Peyer's patch (tissue), 4 donors: ENCODE results near the gene ITIH4.

Experiments used
- CTCF ChIP-seq, 6 experiments: fragments of 450-650 bp in 4 of 6; fragments of 200-600 bp in 2 of 6; sonication (generic) in 1 of 6; IDR thresholded peaks; one replicate each; pipeline ENCODE4 v1.5.1; 2017 to 2019; ENCODE audit warnings: antibody characterized with exemption in 6 of 6, mild to moderate bottlenecking in 3 of 6, moderate library complexity in 1 of 6
- POLR2A ChIP-seq, 2 donors: fragments of 450-650 bp; IDR thresholded peaks; one replicate each; pipeline ENCODE4 v1.5.1; 2017; ENCODE audit warnings: antibody characterized with exemption in 2 of 2, mild to moderate bottlenecking in 2 of 2, moderate library complexity in 2 of 2

GRCh38 chr3:52848617-52849016, 18.1 kb upstream of the ITIH4 start:
- TF ChIP-seq CTCF (IDR thresholded peaks at IDR 0.05) (no peak), POLR2A (IDR thresholded peaks at IDR 0.05) (no peak)
